HG03442 (cell line): Measurements from ENCODE around the gene PRIMPOL.
"Not testable (repeated sequence)": the region's sequence is repeated elsewhere in the genome, so short reads cannot be mapped to it uniquely, and the experiment has no call there.

ENCODE experiments used
- ATAC-seq: cut with Tn5 transposase; IDR thresholded peaks from one replicate; pipeline ENCODE4 v1.9.1; 2021; ENCODE audit warnings: mild to moderate bottlenecking, moderate library complexity; ENCODE audit not compliant: unreplicated experiment

PRIMPOL gene

DNA sequence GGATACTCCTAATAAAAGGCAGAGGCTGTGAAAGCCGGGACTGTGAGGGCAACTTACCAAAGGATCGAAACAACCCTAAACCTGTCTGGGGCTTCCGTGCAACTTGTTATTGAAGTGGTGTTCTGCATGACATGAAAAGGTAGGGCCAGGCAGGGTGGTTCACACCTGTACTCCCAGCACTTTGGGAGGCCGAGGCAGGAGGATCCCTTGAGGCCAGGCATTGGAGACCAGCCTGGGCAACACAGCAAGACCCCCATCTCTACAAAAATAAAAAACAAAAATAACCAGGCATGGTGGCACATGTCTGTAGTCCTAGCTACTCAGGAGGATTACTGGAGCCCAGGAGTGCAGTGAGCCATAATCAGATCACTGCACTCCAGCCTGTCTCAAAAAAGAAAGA lies 12.6 kb upstream of the PRIMPOL start:
- ATAC-seq = no peak

- no peak for ATAC-seq
Measured at GRCh38 chr4:184641022-184641421, 8.5 kb upstream of the PRIMPOL start.

- ATAC-seq = no peak
Measured at GRCh38 chr4:184641451-184641850, 8.1 kb upstream of the PRIMPOL start.

DNA sequence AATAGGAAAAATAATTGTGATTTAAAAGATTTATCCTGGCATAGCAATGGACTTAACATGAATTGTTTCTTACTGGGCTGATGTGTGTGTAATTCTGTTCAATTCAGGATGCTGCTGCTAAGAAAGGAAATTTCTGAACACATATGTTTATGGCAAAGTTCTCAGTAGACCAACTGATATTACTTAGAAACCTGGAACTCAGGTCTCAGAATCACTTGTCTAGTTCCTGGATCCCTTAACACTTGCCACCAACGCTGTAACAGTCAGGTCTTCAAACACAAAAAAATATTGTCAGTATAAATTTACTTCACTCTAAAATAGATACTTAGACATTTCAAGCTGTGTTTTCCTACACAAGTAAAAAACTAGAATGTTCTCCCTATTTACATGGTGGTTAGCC lies 5.8 kb upstream of the PRIMPOL start:
- ATAC-seq = no peak

GRCh38 chr4:184644553-184645307 lies 4.8 kb upstream of the PRIMPOL start:
- ATAC-seq = no peak

- ATAC-seq = no peak
Measured at GRCh38 chr4:184645904-184646610, 3.5 kb upstream of the PRIMPOL start.

DNA sequence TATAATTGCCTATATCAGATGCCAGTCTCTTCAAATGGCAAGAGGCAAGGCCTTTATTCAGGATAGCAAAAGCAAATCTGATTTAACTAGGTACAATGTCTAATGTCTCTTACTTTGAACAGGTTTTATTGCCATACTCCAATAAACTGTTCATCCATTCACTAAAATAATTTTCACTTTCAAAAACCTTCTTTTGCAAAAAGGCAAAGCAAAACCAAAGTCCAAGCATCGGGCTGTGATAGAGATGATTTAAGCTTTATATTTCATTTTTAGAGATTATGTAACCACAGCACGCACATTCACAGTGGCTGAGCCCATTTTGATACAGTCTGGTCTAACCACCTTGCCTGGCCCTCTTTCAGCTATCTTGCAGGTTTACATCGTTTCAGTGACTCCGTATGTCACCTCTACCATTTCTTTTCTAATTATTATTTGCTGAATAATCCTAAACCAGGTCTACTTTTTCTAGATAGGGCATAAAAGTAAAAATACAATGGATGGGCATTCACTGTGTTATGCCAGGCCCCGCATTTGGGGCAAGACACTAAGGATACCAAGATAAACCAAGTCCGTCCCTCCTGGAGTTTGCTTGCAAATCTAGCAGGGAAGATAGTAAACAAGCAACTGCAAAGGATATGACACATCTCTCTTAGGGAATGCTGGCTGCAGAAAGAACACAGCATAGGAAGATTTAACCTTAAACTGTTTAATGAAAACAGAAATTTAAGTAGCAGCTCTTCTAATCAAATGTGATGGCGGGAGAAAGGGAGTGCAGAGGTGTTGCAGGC lies 2.1 kb upstream of the PRIMPOL start:
- ATAC-seq = no peak

DNA sequence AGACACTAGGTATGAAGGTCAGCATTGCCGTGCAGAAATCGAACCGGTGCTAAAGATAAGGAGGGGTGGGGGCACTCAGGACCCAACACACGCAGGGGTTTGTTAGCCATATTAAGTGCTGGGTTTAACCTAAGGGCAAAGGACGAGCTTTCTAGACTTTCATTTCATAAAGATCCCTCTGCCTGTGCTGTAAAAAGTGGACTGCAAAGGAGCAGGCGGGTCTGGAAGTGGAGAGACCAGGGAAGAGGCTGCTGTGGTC lies 1.6 kb upstream of the PRIMPOL start:
- no peak for ATAC-seq

GRCh38 chr4:184648313-184649025 lies 1.1 kb upstream of the PRIMPOL start:
- peak; percentile 20 for ATAC-seq

GRCh38 chr4:184649971-184650855 lies 675 bp downstream of the PRIMPOL start:
- peak; percentile 0 for ATAC-seq

DNA sequence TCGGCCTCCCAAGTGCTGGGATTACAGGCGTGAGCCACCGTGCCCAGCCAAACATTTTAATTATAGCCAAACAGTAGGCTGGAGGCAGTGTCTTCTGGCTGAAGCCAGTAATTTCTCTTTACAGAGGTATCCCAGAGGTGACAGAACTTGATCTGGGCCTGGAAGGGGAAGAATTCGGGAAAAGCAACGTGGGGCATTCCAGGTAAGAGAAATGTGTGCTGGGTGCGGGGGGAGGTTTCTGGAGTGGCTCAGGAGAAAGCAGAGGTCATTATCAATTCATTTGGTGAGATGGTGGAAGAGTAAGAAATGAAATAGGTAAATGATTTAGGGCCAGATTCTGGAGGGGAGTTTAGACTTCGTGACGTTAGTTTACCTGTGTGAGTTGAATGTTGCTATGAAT lies 2.4 kb downstream of the PRIMPOL start:
- no peak for ATAC-seq

- not testable (repeated sequence) for ATAC-seq
Measured at GRCh38 chr4:184652681-184653080, 3.1 kb downstream of the PRIMPOL start.

DNA sequence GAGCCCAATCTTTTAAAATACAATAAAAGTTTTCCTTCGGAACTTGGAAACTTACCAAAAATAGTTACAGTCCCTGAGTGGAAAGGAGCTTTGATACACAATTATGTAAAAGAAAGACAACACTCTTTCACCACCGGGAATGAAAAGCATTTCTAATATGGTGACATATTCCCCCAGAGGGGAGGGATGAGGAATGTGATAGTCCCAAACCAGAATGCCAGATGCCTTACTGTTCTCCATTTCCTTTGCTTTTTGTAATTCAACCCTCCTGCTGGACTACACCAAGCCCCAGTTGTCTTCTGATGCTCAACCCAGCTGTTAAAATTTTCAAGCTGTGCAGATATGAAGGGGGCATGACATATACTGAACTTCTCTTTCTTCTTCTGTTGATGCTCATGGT lies 4.1 kb downstream of the PRIMPOL start:
- no peak for ATAC-seq

GRCh38 chr4:184655889-184656869 lies 6.6 kb downstream of the PRIMPOL start:
- ATAC-seq = no peak

GRCh38 chr4:184657144-184657543 lies 7.6 kb downstream of the PRIMPOL start:
- ATAC-seq = no peak

- ATAC-seq = not testable (repeated sequence)
Measured at GRCh38 chr4:184657820-184658219, 8.3 kb downstream of the PRIMPOL start.

DNA sequence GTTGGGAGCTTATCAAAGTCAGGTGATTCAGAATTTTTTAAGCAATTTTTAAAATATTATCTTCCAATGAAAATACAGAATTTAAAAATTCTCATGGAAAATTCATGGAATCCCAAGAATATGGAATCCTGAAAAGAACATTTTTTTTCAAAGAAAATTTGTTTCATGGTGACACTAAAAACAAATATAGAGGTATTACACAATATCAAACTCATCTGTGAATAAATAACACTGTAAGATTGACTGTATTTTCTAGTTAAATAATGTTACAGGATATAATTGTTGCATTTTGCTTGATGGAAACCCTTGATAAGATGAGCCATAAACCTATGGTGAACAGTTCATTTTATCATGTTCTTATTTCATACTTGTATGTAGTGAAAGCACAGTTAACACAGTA lies 11.4 kb downstream of the PRIMPOL start:
- ATAC-seq = no peak

DNA sequence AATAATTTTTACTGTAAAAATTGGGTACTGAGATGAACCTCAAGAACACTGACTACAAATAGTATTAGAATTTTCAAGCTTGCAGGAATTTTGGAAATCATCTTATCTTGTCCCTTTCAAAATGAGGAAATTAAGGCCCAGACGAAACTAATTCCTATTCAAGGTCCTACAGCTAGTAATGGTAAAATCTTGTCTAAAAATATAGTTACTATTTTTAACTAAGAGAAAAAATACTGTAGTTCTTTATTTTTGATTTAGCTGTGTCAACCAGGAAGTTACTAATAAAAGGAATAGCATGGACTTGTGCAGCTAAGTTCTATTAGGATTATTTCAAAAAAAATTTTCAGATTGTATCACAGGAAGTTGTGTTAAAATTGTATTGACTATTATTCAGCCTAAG lies 12.7 kb downstream of the PRIMPOL start:
- no peak for ATAC-seq
